Naive thymus-derived CD4-positive, alpha-beta T cell (primary cell): ENCODE data around the gene MAMDC2. TPM values are rescaled to one million over a fixed set of nuclear protein-coding genes. Genes with fewer than 3 reads are reported as not detected.

Experiments used
- ATAC-seq: fragments of 150-1000 bp; cut with Tn5 transposase; 2 replicates; pipeline ENCODE4 v1.10.0; 2021; ENCODE audit warnings: mild to moderate bottlenecking, moderate library complexity
- CTCF ChIA-PET: fragments of 350-600 bp; sonication (Branson Sonifier 250); formaldehyde crosslinking; loops from one replicate; lab custom pipeline; 2021; ENCODE audit warnings: antibody characterized with exemption; lab: Charles Lee
- POLR2A ChIA-PET: fragments of 350-600 bp; sonication (Branson Sonifier 250); formaldehyde crosslinking; loops from one replicate; lab custom pipeline; 2021; ENCODE audit warnings: antibody characterized with exemption, inconsistent platforms; lab: Charles Lee
- DNase-seq, 9 donors: peaks; one replicate each; pipeline versions ENCODE4 v3.0.0 to v3.0.0-alpha.2; 2020 to 2022; ENCODE audit warnings: mixed read lengths in 1 of 9
- H3K27ac ChIP-seq: one replicate; pipeline ENCODE4 v1.7.0; 2013; ENCODE audit warnings: mild to moderate bottlenecking, low read depth, low read length, moderate library complexity
- H3K27me3 ChIP-seq, 2 donors: one replicate each; pipeline ENCODE4 v1.7.0; 2013; ENCODE audit warnings: low read length in 2 of 2, mild to moderate bottlenecking in 2 of 2, moderate library complexity in 2 of 2; ENCODE audit not compliant: control insufficient read depth in 2 of 2, insufficient read depth in 2 of 2
- H3K36me3 ChIP-seq, 3 experiments: 1 replicate in 2 of 3; 2 replicates in 1 of 3; pipeline ENCODE4 v1.7.0; 2013; ENCODE audit warnings: low read length in 3 of 3, mild to moderate bottlenecking in 3 of 3, moderate library complexity in 1 of 3; ENCODE audit not compliant: insufficient read depth in 3 of 3, control insufficient read depth in 2 of 3
- H3K4me1 ChIP-seq, 2 donors: one replicate each; pipeline ENCODE4 v1.7.0; 2013; ENCODE audit warnings: low read length in 2 of 2, mild to moderate bottlenecking in 2 of 2, moderate library complexity in 1 of 2; ENCODE audit not compliant: control insufficient read depth in 2 of 2, insufficient read depth in 2 of 2
- H3K4me3 ChIP-seq: 2 replicates; pipeline ENCODE4 v1.7.0; 2013; ENCODE audit warnings: mild to moderate bottlenecking, low read length
- H3K9me3 ChIP-seq, 3 experiments: 1 replicate in 2 of 3; 2 replicates in 1 of 3; pipeline ENCODE4 v1.7.0; 2013; ENCODE audit warnings: low read length in 3 of 3; ENCODE audit not compliant: control insufficient read depth in 2 of 3
- H3K27ac Mint-ChIP-seq, 9 donors: one replicate each; pipeline ENCODE4 v1.8.0; 2020 to 2022; ENCODE audit warnings: mixed read lengths in 9 of 9, mild to moderate bottlenecking in 8 of 9, moderate library complexity in 5 of 9, inconsistent platforms in 2 of 9
- H3K27me3 Mint-ChIP-seq, 5 donors: one replicate each; pipeline ENCODE4 v1.8.0; 2021 to 2022; ENCODE audit warnings: mixed read lengths in 5 of 5, mild to moderate bottlenecking in 1 of 5
- H3K36me3 Mint-ChIP-seq, 5 donors: one replicate each; pipeline ENCODE4 v1.8.0; 2020 to 2022; ENCODE audit warnings: mixed read lengths in 5 of 5, mild to moderate bottlenecking in 3 of 5, inconsistent platforms in 1 of 5
- H3K4me1 Mint-ChIP-seq, 7 donors: one replicate each; pipeline ENCODE4 v1.8.0; 2020 to 2022; ENCODE audit warnings: mixed read lengths in 7 of 7, mild to moderate bottlenecking in 3 of 7, inconsistent platforms in 1 of 7
- H3K4me3 Mint-ChIP-seq, 10 donors: one replicate each; pipeline ENCODE4 v1.8.0; 2020 to 2022; ENCODE audit warnings: mild to moderate bottlenecking in 10 of 10, mixed read lengths in 10 of 10, moderate library complexity in 6 of 10, inconsistent platforms in 2 of 10
- H3K9me3 Mint-ChIP-seq, 11 donors: one replicate each; pipeline ENCODE4 v1.8.0; 2020 to 2022; ENCODE audit warnings: mixed read lengths in 11 of 11, mild to moderate bottlenecking in 4 of 11, inconsistent platforms in 1 of 11, moderate library complexity in 1 of 11
- intact Hi-C, 2 donors: fragments of 100-400 bp; cut with micrococcal nuclease; formaldehyde crosslinking; loops; one replicate each; pipeline ENCODE4 v1.15.1; 2023
- polyA plus RNA-seq, 2 donors: library from polyadenylated mRNA; unstranded; fragments of 300-500 nt; fragmentation: Illumina TruSeq; gene quantifications; one replicate each; pipeline ENCODE4 v1.2.3, GENCODE V29; 2021
- total RNA-seq, 6 experiments: library from RNA in 5 of 6; stranded (reverse) in 5 of 6; gene quantifications; 1 replicate in 5 of 6; 2 replicates in 1 of 6; pipeline ENCODE4 v1.2.3 and lab custom pipeline; 2021 to 2026

The MAMDC2 gene
- total and polyA plus RNA-seq, 7 experiments from 2014 or later, result 0.61 TPM; not detected in 6

DNA sequence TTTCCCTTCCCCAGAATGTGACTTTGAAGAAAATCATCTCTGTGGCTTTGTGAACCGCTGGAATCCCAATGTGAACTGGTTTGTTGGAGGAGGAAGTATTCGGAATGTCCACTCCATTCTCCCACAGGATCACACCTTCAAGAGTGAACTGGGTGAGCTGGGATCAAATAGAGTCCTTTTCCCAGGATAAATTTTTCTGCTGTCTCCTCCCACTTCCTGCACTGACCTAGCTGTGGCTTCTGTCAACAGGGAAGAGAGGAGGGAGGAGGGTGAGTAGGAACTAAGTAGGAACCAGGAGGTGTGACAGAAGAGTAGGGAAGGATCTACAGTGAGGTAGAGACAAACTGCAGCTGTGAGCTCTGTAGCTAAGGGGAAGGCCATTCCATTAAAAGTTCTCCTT, 69.3 kb downstream of the MAMDC2 start:
- Histone ChIP-seq H3K4me3 (no peak overlapping the region), H3K9me3 (no peaks in the 10 kb centered on the region), H3K27me3 (peaks cover 0 to 4% of the 10 kb centered on the region in 2 donors), H3K4me1 (no peaks in the 10 kb centered on the region), H3K27ac (no peak overlapping the region), H3K36me3 (no peaks in the 10 kb centered on the region)
- Mint-ChIP-seq H3K9me3 (peaks cover 0 to 3% (median 0%) of the 10 kb centered on the region in 11 donors), H3K4me3 (no peak overlapping the region), H3K36me3 (no peaks in the 10 kb centered on the region), H3K4me1 (peaks cover 4 to 8% (median 7%) of the 10 kb centered on the region in 7 donors), H3K27ac (no peak overlapping the region), H3K27me3 (peaks cover 18 to 37% (median 21%) of the 10 kb centered on the region in 5 donors)
- POLR2A ChIA-PET, result no interaction called here
- ATAC-seq, result no peak
- no peak for DNase-seq
- CTCF ChIA-PET, result interaction anchor here (1.4 to 2.0 kb wide), 2 partner anchors 12 to 26 kb away, joined by 4 to 5 read pairs; no protein-coding TSS in a partner anchor
- intact Hi-C loops, result loop anchor here in 1 of 2 donors (5.0 kb wide), 2 partner anchors 489 to 691 kb away; no protein-coding TSS in a partner anchor

DNA sequence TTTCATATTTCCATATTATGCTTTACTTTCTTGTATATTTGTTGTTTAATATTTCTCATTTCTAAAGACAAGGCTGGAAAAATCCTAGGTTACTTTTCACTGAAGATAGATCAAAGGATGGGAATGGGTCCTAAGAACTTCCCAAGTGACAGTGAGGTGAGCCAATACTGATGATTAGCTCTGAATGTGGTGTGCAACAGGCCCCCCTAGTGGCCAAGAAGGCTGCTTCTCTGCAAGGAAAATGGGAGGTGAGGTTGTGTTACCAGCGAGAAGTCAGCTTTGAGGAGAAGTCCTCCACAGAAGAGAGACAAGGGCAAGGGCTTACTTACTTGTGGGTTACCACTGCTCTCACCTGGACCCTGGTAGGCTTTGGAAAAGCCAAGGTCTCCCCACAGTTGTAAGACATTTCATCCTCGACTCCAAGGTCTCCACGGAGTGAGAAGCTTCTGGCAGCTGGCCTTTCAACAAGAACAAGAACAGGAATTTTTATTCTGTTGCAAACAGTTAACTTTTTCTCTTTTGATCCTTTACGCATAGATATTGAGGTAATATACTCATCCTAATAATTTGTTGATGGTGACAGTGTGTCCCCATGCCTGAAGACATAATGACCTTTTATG, 69.9 kb downstream of the MAMDC2 start:
- H3K36me3 Mint-ChIP-seq, result no peaks in the 10 kb centered on the region
- no peak overlapping the region for H3K27ac ChIP-seq
- no peaks in the 10 kb centered on the region for H3K4me1 ChIP-seq
- H3K4me1 Mint-ChIP-seq, result peaks cover 4 to 8% (median 7%) of the 10 kb centered on the region in 7 donors
- H3K27ac Mint-ChIP-seq, result no peak overlapping the region
- H3K9me3 Mint-ChIP-seq, result peaks cover 0 to 3% (median 0%) of the 10 kb centered on the region in 11 donors
- no peak overlapping the region for H3K4me3 Mint-ChIP-seq
- no peak overlapping the region for H3K4me3 ChIP-seq
- no peaks in the 10 kb centered on the region for H3K36me3 ChIP-seq
- POLR2A ChIA-PET, result no interaction called here
- H3K27me3 ChIP-seq, result peaks cover 0 to 4% of the 10 kb centered on the region in 2 donors
- DNase-seq, result no peak
- no peaks in the 10 kb centered on the region for H3K9me3 ChIP-seq
- no peak for ATAC-seq
- peaks cover 20 to 37% (median 24%) of the 10 kb centered on the region in 5 donors for H3K27me3 Mint-ChIP-seq
- intact Hi-C loops, result loop anchor here in 1 of 2 donors (5.0 kb wide), 2 partner anchors 489 to 691 kb away; no protein-coding TSS in a partner anchor
- CTCF ChIA-PET, result no interaction called here

DNA sequence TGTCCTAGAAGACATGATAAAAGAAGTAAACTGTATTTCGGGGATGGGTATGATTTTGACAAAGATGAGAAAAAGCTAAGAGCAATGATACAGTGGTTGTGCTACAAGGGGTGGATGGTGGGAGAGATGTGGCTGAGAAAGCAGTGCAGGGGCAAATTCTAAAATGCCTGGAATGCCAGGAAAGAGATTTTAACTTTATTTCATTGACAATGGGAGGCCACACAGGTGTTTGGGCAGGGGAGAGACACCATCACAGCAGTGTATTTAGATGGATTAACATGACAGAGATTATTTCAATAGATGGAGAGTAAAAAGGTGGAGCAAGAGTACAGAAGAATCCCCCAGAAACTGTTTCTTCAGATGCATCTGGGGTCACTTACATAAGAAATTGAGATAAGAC, 71.2 kb downstream of the MAMDC2 start:
- Mint-ChIP-seq H3K4me3 (no peak overlapping the region), H3K9me3 (peaks cover 0 to 3% (median 0%) of the 10 kb centered on the region in 11 donors), H3K36me3 (no peaks in the 10 kb centered on the region), H3K27me3 (peaks cover 18 to 37% (median 25%) of the 10 kb centered on the region in 5 donors), H3K27ac (no peak overlapping the region), H3K4me1 (peaks cover 4 to 8% (median 7%) of the 10 kb centered on the region in 7 donors)
- ATAC-seq (no peak), DNase-seq (no peak)
- intact Hi-C loops, result loop anchor here in 1 of 2 donors (5.0 kb wide), 2 partner anchors 487 to 693 kb away; no protein-coding TSS in a partner anchor
- ChIA-PET POLR2A (no interaction called here), CTCF (no interaction called here)
- Histone ChIP-seq H3K27me3 (peaks cover 0 to 4% of the 10 kb centered on the region in 2 donors), H3K27ac (no peak overlapping the region), H3K4me1 (no peaks in the 10 kb centered on the region), H3K9me3 (no peaks in the 10 kb centered on the region), H3K4me3 (no peak overlapping the region), H3K36me3 (no peaks in the 10 kb centered on the region)

DNA sequence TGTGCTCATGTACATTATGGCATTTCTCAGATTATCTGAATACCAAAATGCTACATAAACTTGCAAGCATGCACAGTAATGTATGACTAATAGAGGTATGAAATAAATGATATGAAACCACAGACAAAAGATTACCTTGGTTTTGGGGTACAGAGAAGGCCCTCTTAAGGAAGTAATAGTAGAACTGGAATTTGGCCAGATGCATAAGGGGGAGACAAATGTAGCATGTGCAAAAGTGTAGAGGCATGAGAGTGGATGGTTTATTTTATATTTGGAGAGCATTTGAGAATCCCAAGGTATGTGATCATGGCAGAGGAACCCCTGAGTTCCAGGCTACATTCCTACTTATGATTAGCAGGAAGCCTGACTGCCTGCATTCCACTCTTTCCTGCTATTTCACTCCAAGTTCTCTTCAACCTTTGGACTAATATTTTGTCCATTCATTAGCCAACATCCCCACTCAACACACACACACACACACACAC, 74.2 kb downstream of the MAMDC2 start:
- Histone ChIP-seq H3K9me3 (no peaks in the 10 kb centered on the region), H3K4me1 (no peaks in the 10 kb centered on the region), H3K36me3 (no peaks in the 10 kb centered on the region), H3K27ac (no peak overlapping the region), H3K27me3 (no peaks in the 10 kb centered on the region), H3K4me3 (no peak overlapping the region)
- POLR2A ChIA-PET, result no interaction called here
- peaks cover 13 to 20% (median 16%) of the 10 kb centered on the region in 5 donors for H3K27me3 Mint-ChIP-seq
- no peak overlapping the region for H3K4me3 Mint-ChIP-seq
- ATAC-seq (no peak), DNase-seq (no peak)
- H3K36me3 Mint-ChIP-seq, result no peaks in the 10 kb centered on the region
- peaks cover 0 to 3% (median 0%) of the 10 kb centered on the region in 11 donors for H3K9me3 Mint-ChIP-seq
- CTCF ChIA-PET, result interaction anchor here (0.6 kb wide), 1 partner anchor 1419 kb away, joined by 3 read pairs; no protein-coding TSS in a partner anchor
- H3K27ac Mint-ChIP-seq, result no peak overlapping the region
- intact Hi-C loops, result no loop called here
- no peaks in the 10 kb centered on the region for H3K4me1 Mint-ChIP-seq

DNA sequence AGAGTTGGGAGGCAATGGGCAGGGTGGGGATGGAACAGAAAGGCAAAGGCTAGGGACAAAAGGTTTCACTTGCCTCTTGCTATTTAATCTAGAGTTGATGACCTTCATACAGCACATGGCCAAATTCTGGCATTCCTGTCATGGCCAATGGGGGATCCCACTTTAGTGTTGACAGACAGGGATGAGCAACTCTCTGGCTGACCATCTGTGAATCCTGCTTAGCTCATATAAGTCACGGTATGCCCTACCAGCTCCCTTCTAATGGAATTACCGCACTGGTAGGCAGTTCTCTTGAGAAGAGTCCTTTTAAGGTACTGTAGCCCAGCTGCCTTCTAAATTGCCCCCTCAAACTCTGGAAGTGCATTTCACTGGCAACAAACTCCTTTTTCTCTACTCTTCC, 76.1 kb downstream of the MAMDC2 start:
- Mint-ChIP-seq H3K27me3 (peaks cover 8 to 18% (median 14%) of the 10 kb centered on the region in 5 donors), H3K36me3 (no peaks in the 10 kb centered on the region), H3K9me3 (peaks cover 0 to 3% (median 0%) of the 10 kb centered on the region in 11 donors), H3K4me3 (no peak overlapping the region), H3K4me1 (no peaks in the 10 kb centered on the region), H3K27ac (no peak overlapping the region)
- Histone ChIP-seq H3K27me3 (no peaks in the 10 kb centered on the region), H3K36me3 (no peaks in the 10 kb centered on the region), H3K27ac (no peak overlapping the region), H3K9me3 (no peaks in the 10 kb centered on the region), H3K4me1 (no peaks in the 10 kb centered on the region), H3K4me3 (no peak overlapping the region)
- ChIA-PET POLR2A (no interaction called here), CTCF (no interaction called here)
- intact Hi-C loops, result no loop called here
- DNase-seq, result no peak
- ATAC-seq, result no peak

DNA sequence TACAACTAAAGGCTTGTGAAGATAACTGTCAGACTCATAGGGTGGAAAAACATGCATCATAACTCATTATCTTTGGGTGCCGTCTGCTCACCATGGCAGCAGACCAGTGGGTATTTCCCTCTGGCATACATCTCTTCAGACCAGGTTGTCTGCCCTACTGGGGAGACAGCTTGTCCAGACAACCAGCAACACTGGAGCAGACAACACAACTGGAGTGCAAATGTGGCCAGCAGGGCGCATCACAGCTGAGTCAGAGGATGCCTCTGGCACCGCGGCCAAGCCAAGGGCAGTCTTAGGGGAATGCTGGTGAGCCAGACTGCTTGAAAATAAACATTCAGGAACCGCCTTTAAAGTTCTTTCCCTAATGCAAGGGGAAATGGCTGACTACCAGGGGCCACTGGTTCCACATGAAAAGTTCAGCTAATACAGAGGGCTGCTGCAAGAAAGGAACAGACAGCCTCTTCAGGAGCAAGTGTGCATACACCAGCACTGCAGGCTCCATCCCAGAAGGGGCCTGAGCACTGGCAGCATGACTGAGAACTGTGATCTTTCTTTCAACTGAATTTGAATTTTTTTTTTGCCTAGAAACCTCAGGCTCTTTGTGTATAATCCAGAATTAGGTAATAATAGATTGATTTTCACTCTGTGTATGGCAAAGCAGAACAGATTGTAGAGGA, 77.3 kb downstream of the MAMDC2 start:
- DNase-seq (no peak), ATAC-seq (no peak)
- H3K4me3 ChIP-seq, result no peak overlapping the region
- Mint-ChIP-seq H3K36me3 (no peaks in the 10 kb centered on the region), H3K27me3 (peaks cover 6 to 15% (median 11%) of the 10 kb centered on the region in 5 donors), H3K4me1 (no peaks in the 10 kb centered on the region), H3K9me3 (peaks cover 0 to 3% (median 0%) of the 10 kb centered on the region in 11 donors), H3K4me3 (no peak overlapping the region), H3K27ac (no peak overlapping the region)
- no peak overlapping the region for H3K27ac ChIP-seq
- H3K36me3 ChIP-seq, result no peaks in the 10 kb centered on the region
- H3K27me3 ChIP-seq, result no peaks in the 10 kb centered on the region
- POLR2A ChIA-PET, result no interaction called here
- CTCF ChIA-PET, result interaction anchor here (0.6 kb wide), 1 partner anchor 107 kb away, joined by 3 read pairs; no protein-coding TSS in a partner anchor
- no peaks in the 10 kb centered on the region for H3K9me3 ChIP-seq
- intact Hi-C loops, result no loop called here
- H3K4me1 ChIP-seq, result no peaks in the 10 kb centered on the region
